Ascending aorta (tissue), 2 donors: ENCODE data around the gene RIC1. TPM values are rescaled to one million over a fixed set of nuclear protein-coding genes. Genes with fewer than 3 reads are reported as not detected.

ENCODE experiments used
- DNase-seq, 2 donors: peaks; one replicate each; pipeline ENCODE4 v3.0.0-alpha.2; 2019; ENCODE audit warnings: low spot score in 2 of 2
- H3K27ac ChIP-seq, 2 donors: fragments of 200-600 bp; sonication (generic); one replicate each; pipeline ENCODE4 v1.5.1; 2016 to 2017; ENCODE audit warnings: mild to moderate bottlenecking in 1 of 2
- H3K27me3 ChIP-seq: fragments of 200-600 bp; sonication (generic); one replicate; pipeline ENCODE4 v1.5.1; 2017
- H3K36me3 ChIP-seq, 2 donors: fragments of 200-600 bp; sonication (generic); one replicate each; pipeline ENCODE4 v1.5.1; 2016
- H3K4me1 ChIP-seq, 2 donors: fragments of 200-600 bp; sonication (generic); one replicate each; pipeline ENCODE4 v1.5.1; 2016 to 2017; ENCODE audit warnings: mild to moderate bottlenecking in 1 of 2
- H3K4me3 ChIP-seq, 2 donors: fragments of 200-600 bp; sonication (generic); one replicate each; pipeline ENCODE4 v1.5.1; 2016 to 2017; ENCODE audit warnings: mild to moderate bottlenecking in 1 of 2
- H3K9me3 ChIP-seq, 2 donors: fragments of 200-600 bp; sonication (generic); one replicate each; pipeline ENCODE4 v1.5.1; 2016
- CTCF ChIP-seq, 3 experiments: fragments of 200-600 bp in 2 of 3; fragments of 450-650 bp in 1 of 3; sonication (generic) in 2 of 3; IDR thresholded peaks; one replicate each; pipeline ENCODE4 v1.5.1; 2016 to 2019; ENCODE audit warnings: antibody characterized with exemption in 3 of 3, mild to moderate bottlenecking in 1 of 3, moderate library complexity in 1 of 3
- intact Hi-C: fragments of 100-400 bp; cut with DNase I; formaldehyde crosslinking; loops from one replicate; pipeline ENCODE4 v1.15.1; 2023
- total RNA-seq: library from RNA; depleted of rRNA; stranded (reverse); fragments of >200 nt; gene quantifications from one replicate; pipeline ENCODE4 v1.1.0, GENCODE V29; 2016

Gene RIC1
- total RNA-seq, 1 donor from 2014 or later: 46.7 TPM

- H3K4me1 ChIP-seq: no peaks in the 10 kb centered on the region
- H3K4me3 ChIP-seq: no peak overlapping the region
- intact Hi-C loops: no loop called here
- TF ChIP-seq CTCF (IDR thresholded peaks at IDR 0.05): no peak
- no peak overlapping the region for H3K27ac ChIP-seq
- no peaks in the 10 kb centered on the region for H3K27me3 ChIP-seq
- H3K36me3 ChIP-seq: peaks cover 6 to 21% of the 10 kb centered on the region in 2 donors
- no peaks in the 10 kb centered on the region for H3K9me3 ChIP-seq
- DNase-seq: no peak
These were observed 184.9 kb downstream of the RIC1 start for GRCh38 chr9:5813824-5814223.

- peaks cover 0 to 8% of the 10 kb centered on the region in 2 donors for H3K36me3 ChIP-seq
- intact Hi-C loops: no loop called here
- no peak for DNase-seq
These were observed 186.6 kb downstream of the RIC1 start for GRCh38 chr9:5815461-5815860.

GRCh38 chr9:5817862-5818261, 189.0 kb downstream of the RIC1 start:
- no peak overlapping the region for H3K4me3 ChIP-seq
- H3K9me3 ChIP-seq: no peaks in the 10 kb centered on the region
- H3K27me3 ChIP-seq: no peaks in the 10 kb centered on the region
- H3K36me3 ChIP-seq: peaks cover 5 to 9% of the 10 kb centered on the region in 2 donors
- no peak overlapping the region for H3K27ac ChIP-seq
- H3K4me1 ChIP-seq: no peaks in the 10 kb centered on the region
- intact Hi-C loops: no loop called here
- TF ChIP-seq CTCF (IDR thresholded peaks at IDR 0.05): no peak
- DNase-seq: no peak

More at GRCh38 chr9:5815461-5815860, 186.6 kb downstream of the RIC1 start:
- no peak for TF ChIP-seq CTCF (IDR thresholded peaks at IDR 0.05)
- Histone ChIP-seq H3K4me1 (no peaks in the 10 kb centered on the region), H3K9me3 (no peaks in the 10 kb centered on the region), H3K27ac (no peak overlapping the region), H3K27me3 (no peaks in the 10 kb centered on the region), H3K4me3 (no peak overlapping the region)

DNA sequence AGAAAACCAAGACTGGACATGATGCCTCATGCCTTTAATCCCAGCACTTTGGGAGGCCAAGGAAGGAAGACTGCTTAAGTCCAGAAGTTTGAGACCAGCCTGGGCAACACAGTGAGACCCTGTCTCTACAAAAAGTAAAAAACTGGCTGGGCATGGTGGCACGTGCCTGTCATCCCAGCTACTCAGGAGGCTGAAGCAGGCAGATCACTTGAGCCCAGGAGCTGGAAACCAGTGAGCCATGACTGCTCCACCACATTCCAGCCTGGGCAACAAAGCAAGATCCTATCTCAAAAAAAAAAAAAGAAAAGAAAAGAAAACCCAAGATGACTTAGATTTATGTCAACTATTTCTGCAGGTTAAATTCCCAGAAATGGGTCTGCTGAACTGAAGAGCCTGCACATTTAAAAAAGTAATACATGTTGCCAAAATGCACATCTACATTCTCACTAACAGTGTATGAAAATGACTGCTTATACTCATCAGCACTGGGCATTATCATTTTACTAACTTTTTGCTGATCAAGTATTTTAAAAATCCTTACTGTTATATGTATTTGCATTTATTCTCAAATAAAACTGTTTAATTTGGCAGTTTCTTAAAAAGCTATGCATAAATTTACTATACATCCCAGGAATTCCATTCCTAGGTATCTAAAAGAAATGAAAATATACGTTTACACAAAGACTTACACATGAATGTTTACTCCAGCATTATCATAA, 189.7 kb downstream of the RIC1 start:
- no peak for DNase-seq
- Histone ChIP-seq H3K27me3 (no peaks in the 10 kb centered on the region), H3K36me3 (peaks cover 8 to 11% of the 10 kb centered on the region in 2 donors), H3K9me3 (no peaks in the 10 kb centered on the region), H3K4me3 (no peak overlapping the region), H3K4me1 (no peaks in the 10 kb centered on the region), H3K27ac (no peak overlapping the region)
- no peak for TF ChIP-seq CTCF (IDR thresholded peaks at IDR 0.05)
- intact Hi-C loops: no loop called here

GRCh38 chr9:5819174-5819573, 190.3 kb downstream of the RIC1 start:
- peaks cover 8 to 11% of the 10 kb centered on the region in 2 donors for H3K36me3 ChIP-seq
- TF ChIP-seq CTCF (IDR thresholded peaks at IDR 0.05): no peak
- no peak overlapping the region for H3K4me3 ChIP-seq
- H3K4me1 ChIP-seq: no peaks in the 10 kb centered on the region
- H3K27me3 ChIP-seq: no peaks in the 10 kb centered on the region
- H3K9me3 ChIP-seq: no peaks in the 10 kb centered on the region
- intact Hi-C loops: no loop called here
- no peak for DNase-seq
- no peak overlapping the region for H3K27ac ChIP-seq
